ENCODE data around the gene GRAP. TPM values are rescaled to one million over a fixed set of nuclear protein-coding genes. Genes with fewer than 3 reads are reported as not detected.

Gene GRAP
- total RNA-seq, 1 experiment from 2014 or later, result 0.26 TPM

DNA sequence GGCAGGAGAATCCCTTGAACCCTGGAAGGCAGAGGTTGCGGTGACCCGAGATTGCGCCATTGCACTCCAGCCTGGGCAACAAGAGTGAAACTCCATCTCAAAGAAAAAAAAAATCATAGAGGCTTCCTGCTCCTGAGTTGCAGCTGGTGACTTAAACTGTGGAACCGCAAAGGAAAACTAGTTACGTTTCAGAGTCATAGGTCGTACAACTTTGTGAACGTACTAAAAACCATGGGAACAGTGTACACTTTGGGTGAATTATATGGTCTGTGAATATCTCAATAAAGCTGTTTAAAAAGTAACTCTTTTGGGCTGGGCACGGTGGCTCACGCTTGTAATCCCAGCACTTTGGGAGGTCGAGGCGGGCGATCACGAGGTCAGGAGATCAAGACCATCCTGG, 71.2 kb downstream of the GRAP start:
- intact Hi-C loops (cut with micrococcal nuclease; ENCODE audit: unreplicated experiment), result no loop called here
- DNase-seq (ENCODE audit: low spot score), result no peak
- Histone ChIP-seq H3K27me3 (replicated peaks; ENCODE audit: insufficient read depth, low read depth, low read length, poor library complexity) (no peaks in the 10 kb centered on the region), H3K4me3 (ENCODE audit: low read depth, low read length, poor library complexity, severe bottlenecking) (no peak overlapping the region), H3K9me3 (ENCODE audit: low read depth, low read length, poor library complexity, severe bottlenecking) (no peaks in the 10 kb centered on the region), H3K27ac (ENCODE audit: low read depth, low read length, poor library complexity, severe bottlenecking) (no peak overlapping the region), H3K4me1 (ENCODE audit: insufficient read depth, low read length, poor library complexity, severe bottlenecking) (no peaks in the 10 kb centered on the region), H3K36me3 (ENCODE audit: insufficient read depth, low read length, poor library complexity, severe bottlenecking) (no peaks in the 10 kb centered on the region)
- no peak for TF ChIP-seq EZH2 (IDR thresholded peaks at IDR 0.05; ENCODE audit: borderline replicate concordance, low read depth, low read length, poor library complexity, severe bottlenecking)
- TF ChIP-seq, protein P1, sequence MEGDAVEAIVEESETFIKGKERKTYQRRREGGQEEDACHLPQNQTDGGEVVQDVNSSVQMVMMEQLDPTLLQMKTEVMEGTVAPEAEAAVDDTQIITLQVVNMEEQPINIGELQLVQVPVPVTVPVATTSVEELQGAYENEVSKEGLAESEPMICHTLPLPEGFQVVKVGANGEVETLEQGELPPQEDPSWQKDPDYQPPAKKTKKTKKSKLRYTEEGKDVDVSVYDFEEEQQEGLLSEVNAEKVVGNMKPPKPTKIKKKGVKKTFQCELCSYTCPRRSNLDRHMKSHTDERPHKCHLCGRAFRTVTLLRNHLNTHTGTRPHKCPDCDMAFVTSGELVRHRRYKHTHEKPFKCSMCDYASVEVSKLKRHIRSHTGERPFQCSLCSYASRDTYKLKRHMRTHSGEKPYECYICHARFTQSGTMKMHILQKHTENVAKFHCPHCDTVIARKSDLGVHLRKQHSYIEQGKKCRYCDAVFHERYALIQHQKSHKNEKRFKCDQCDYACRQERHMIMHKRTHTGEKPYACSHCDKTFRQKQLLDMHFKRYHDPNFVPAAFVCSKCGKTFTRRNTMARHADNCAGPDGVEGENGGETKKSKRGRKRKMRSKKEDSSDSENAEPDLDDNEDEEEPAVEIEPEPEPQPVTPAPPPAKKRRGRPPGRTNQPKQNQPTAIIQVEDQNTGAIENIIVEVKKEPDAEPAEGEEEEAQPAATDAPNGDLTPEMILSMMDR (conservative IDR thresholded peaks at IDR 0.05; ENCODE audit: low read depth, low read length), result no peak
- ChIA-PET POLR2A (ENCODE audit: low non-redundant PET) (no interaction called here), CTCF (interaction anchor here (2.1 kb wide), 1 partner anchor 15 kb away, joined by 6 read pairs; no protein-coding TSS in a partner anchor)
- no TSS peak for BruUV-seq (replicated peaks)

DNA sequence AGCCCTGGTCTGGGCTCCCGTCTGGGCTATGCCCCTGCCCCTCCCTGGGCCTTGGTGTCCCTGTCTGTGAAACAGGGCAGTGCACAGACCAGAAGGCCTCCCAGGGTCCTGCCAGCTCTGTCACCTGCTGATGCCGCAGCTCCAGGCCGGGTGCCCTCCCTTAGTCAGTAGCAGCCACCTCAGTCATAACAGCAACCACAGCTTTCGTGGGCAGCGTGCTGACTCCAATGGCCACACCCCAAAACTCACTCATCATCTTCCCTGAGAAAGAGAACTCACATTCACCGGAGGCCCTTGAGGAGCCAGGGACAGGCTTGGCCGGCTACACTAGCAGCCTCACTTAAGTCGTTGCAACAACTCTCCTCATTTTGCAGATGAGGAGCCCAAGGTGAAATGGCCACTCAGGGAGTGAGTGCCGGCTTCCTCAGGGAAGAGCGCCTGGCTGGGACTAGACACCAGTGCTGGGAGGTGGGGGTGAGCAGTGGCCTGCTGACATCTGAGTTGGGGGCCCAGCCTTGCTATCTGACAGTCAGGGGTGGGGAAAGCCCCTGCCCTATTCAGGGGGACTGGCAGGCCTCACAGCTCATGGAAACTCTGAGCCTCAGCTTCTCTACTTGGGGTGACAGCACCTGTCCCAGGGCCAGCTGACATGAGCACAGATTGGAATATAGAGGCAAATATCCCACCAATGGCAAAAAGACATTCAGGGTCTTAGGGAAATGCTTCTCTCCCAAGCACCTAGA, 72.2 kb downstream of the GRAP start:
- H3K4me3 ChIP-seq (ENCODE audit: low read depth, low read length, poor library complexity, severe bottlenecking), result no peak overlapping the region
- H3K27me3 ChIP-seq (replicated peaks; ENCODE audit: insufficient read depth, low read depth, low read length, poor library complexity), result no peaks in the 10 kb centered on the region
- intact Hi-C loops (cut with micrococcal nuclease; ENCODE audit: unreplicated experiment), result no loop called here
- no peaks in the 10 kb centered on the region for H3K4me1 ChIP-seq (ENCODE audit: insufficient read depth, low read length, poor library complexity, severe bottlenecking)
- BruUV-seq (replicated peaks), result no TSS peak
- POLR2A ChIA-PET (ENCODE audit: low non-redundant PET), result no interaction called here
- H3K36me3 ChIP-seq (ENCODE audit: insufficient read depth, low read length, poor library complexity, severe bottlenecking), result no peaks in the 10 kb centered on the region
- H3K27ac ChIP-seq (ENCODE audit: low read depth, low read length, poor library complexity, severe bottlenecking), result no peak overlapping the region
- DNase-seq (ENCODE audit: low spot score), result no peak
- TF ChIP-seq, protein P1 (conservative IDR thresholded peaks at IDR 0.05; ENCODE audit: low read depth, low read length), result no peak
- no peak for TF ChIP-seq EZH2 (IDR thresholded peaks at IDR 0.05; ENCODE audit: borderline replicate concordance, low read depth, low read length, poor library complexity, severe bottlenecking)
- CTCF ChIA-PET, result interaction anchor here (2.1 kb wide), 1 partner anchor 14 kb away, joined by 6 read pairs; no protein-coding TSS in a partner anchor
- no peaks in the 10 kb centered on the region for H3K9me3 ChIP-seq (ENCODE audit: low read depth, low read length, poor library complexity, severe bottlenecking)

DNA sequence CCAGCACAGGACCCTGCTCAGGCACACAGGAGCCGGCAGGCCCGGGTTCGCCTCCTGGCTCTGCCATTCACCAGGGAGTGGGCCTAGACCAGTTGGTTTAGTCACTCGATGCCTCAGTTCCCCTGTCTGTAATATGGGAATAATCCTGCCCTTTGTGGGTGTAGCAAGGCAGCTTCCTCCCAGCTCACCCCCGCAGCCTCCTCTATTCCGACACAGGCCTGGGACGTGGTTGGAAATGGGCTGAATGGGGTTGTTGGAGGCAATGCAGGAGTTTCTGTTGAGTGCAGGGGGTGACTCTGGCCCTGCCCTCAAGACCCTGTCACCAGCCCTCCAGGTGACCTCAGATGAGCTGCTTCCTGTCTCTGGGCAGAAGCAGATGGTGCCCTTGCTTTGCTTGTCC, 75.0 kb downstream of the GRAP start:
- Histone ChIP-seq H3K4me1 (ENCODE audit: insufficient read depth, low read length, poor library complexity, severe bottlenecking) (peaks cover 6% of the 10 kb centered on the region), H3K9me3 (ENCODE audit: low read depth, low read length, poor library complexity, severe bottlenecking) (no peaks in the 10 kb centered on the region), H3K27me3 (replicated peaks; ENCODE audit: insufficient read depth, low read depth, low read length, poor library complexity) (no peaks in the 10 kb centered on the region), H3K4me3 (ENCODE audit: low read depth, low read length, poor library complexity, severe bottlenecking) (no peak overlapping the region), H3K36me3 (ENCODE audit: insufficient read depth, low read length, poor library complexity, severe bottlenecking) (no peaks in the 10 kb centered on the region), H3K27ac (ENCODE audit: low read depth, low read length, poor library complexity, severe bottlenecking) (no peak overlapping the region)
- no TSS peak for BruUV-seq (replicated peaks)
- TF ChIP-seq, protein P1 (conservative IDR thresholded peaks at IDR 0.05; ENCODE audit: low read depth, low read length), result no peak
- no peak for TF ChIP-seq EZH2 (IDR thresholded peaks at IDR 0.05; ENCODE audit: borderline replicate concordance, low read depth, low read length, poor library complexity, severe bottlenecking)
- intact Hi-C loops (cut with micrococcal nuclease; ENCODE audit: unreplicated experiment), result no loop called here
- DNase-seq (ENCODE audit: low spot score), result no peak
- ChIA-PET CTCF (no interaction called here), POLR2A (ENCODE audit: low non-redundant PET) (no interaction called here)

Other genes starting within 250 kb of the GRAP start
- 72.1 and 73.4 TPM in 2 replicates for gene PRPSAP2, start 188.8 kb downstream of the GRAP start, total RNA-seq (2021)
- not detected in 2 replicates for gene SLC5A10, start 94.8 kb downstream of the GRAP start, total RNA-seq (2021)
- 9.6 and 12.4 TPM in 2 replicates for gene FAM83G, start 42.2 kb downstream of the GRAP start, total RNA-seq (2021)
- gene GRAPL, start 80.6 kb upstream of the GRAP start, total RNA-seq (2021), result not detected in 2 replicates
- gene EPN2, start 190.4 kb upstream of the GRAP start, total RNA-seq (2021), result 52.0 and 55.6 TPM in 2 replicates